Cardiac fibroblast (primary cell): ENCODE results near the gene GLRX5.

Source experiments
- DNase-seq, 2 donors: peaks; one replicate each; pipeline versions ENCODE4 v3.0.0 to v3.0.0-alpha.2; 2010; ENCODE audit warnings: low read depth in 2 of 2
- H3K4me3 ChIP-seq, 2 donors: replicated peaks in 1 of 2; 1 replicate in 1 of 2; 2 replicates in 1 of 2; pipeline ENCODE4 v1.5.1; 2011; ENCODE audit warnings: low read depth in 2 of 2, low read length in 2 of 2, mild to moderate bottlenecking in 2 of 2, moderate library complexity in 1 of 2
- CTCF ChIP-seq: IDR thresholded peaks from one replicate; pipeline ENCODE4 v1.5.1; 2011; ENCODE audit warnings: low read depth, mild to moderate bottlenecking, low read length, inconsistent platforms

The GLRX5 gene

GRCh38 chr14:95494456-95494855 lies 40.4 kb upstream of the GLRX5 start:
- H3K4me3 ChIP-seq, result no peak overlapping the region
- TF ChIP-seq CTCF, result no peak
- DNase-seq, result no peak

GRCh38 chr14:95495076-95495475 lies 39.8 kb upstream of the GLRX5 start:
- H3K4me3 ChIP-seq, result no peak overlapping the region
- DNase-seq, result no peak
- TF ChIP-seq CTCF, result no peak

- H3K4me3 ChIP-seq, result no peak overlapping the region
- TF ChIP-seq CTCF, result no peak
- DNase-seq, result no peak
Measured at GRCh38 chr14:95495538-95496025, 39.3 kb upstream of the GLRX5 start.

GRCh38 chr14:95496111-95496681 lies 38.7 kb upstream of the GLRX5 start:
- peak in 1 of 2 donors; percentile 70 for DNase-seq
- H3K4me3 ChIP-seq, result no peak overlapping the region
- TF ChIP-seq CTCF, result no peak

- H3K4me3 ChIP-seq, result no peak overlapping the region
- TF ChIP-seq CTCF, result no peak
- peak; percentile 36 to 75 for DNase-seq
Measured at GRCh38 chr14:95496690-95497259, 38.1 kb upstream of the GLRX5 start.

- no peak for DNase-seq
- TF ChIP-seq CTCF, result no peak
- H3K4me3 ChIP-seq, result no peak overlapping the region
Measured at GRCh38 chr14:95497561-95498011, 37.3 kb upstream of the GLRX5 start.
